ENCODE measurements around the gene DNAJB12.
"Not testable (repeated sequence)": the region's sequence is repeated elsewhere in the genome, so short reads cannot be mapped to it uniquely, and the experiment has no call there.

GRCh38 chr10:72346117-72346516, 8.6 kb downstream of the DNAJB12 start:
- not testable (repeated sequence) for TF ChIP-seq ZNF747 (tag by site-specific recombination; IDR thresholded peaks at IDR 0.05); ZBTB49 (tag by site-specific recombination; IDR thresholded peaks at IDR 0.05; ENCODE audit: low read depth)
